Measurements from ENCODE around the gene MACROD2.

Gene MACROD2

GRCh38 chr20:15336536-15336935 is 1341.2 kb downstream of the MACROD2 start:
- no peak overlapping the region for H3K27ac ChIP-seq
- DNase-seq (ENCODE audit: low spot score) = no peak
- CTCF ChIA-PET = interaction anchor here (0.7 kb wide), 1 partner anchor 472 kb away, joined by 3 read pairs; no protein-coding TSS in a partner anchor
- POLR2A ChIA-PET (ENCODE audit: low non-redundant PET) = no interaction called here
- no peak for TF ChIP-seq CTCF (conservative IDR thresholded peaks at IDR 0.05; ENCODE audit: low read depth)

GRCh38 chr20:15339264-15339663 is 1343.9 kb downstream of the MACROD2 start:
- POLR2A ChIA-PET (ENCODE audit: low non-redundant PET) = no interaction called here
- no peak for TF ChIP-seq CTCF (conservative IDR thresholded peaks at IDR 0.05; ENCODE audit: low read depth)
- H3K27ac ChIP-seq = no peak overlapping the region
- CTCF ChIA-PET = no interaction called here
- DNase-seq (ENCODE audit: low spot score) = no peak

GRCh38 chr20:15342991-15343523 is 1347.7 kb downstream of the MACROD2 start:
- no peak for TF ChIP-seq CTCF (conservative IDR thresholded peaks at IDR 0.05; ENCODE audit: low read depth)
- no peak for DNase-seq (ENCODE audit: low spot score)
- H3K27ac ChIP-seq = no peak overlapping the region
- ChIA-PET CTCF (no interaction called here), POLR2A (ENCODE audit: low non-redundant PET) (no interaction called here)

- no peak overlapping the region for H3K27ac ChIP-seq
- TF ChIP-seq CTCF (conservative IDR thresholded peaks at IDR 0.05; ENCODE audit: low read depth) = no peak
- DNase-seq (ENCODE audit: low spot score) = no peak
- ChIA-PET POLR2A (ENCODE audit: low non-redundant PET) (no interaction called here), CTCF (no interaction called here)
Observed at GRCh38 chr20:15345287-15345686, 1350.0 kb downstream of the MACROD2 start.

GRCh38 chr20:15346657-15347280 is 1351.5 kb downstream of the MACROD2 start:
- TF ChIP-seq CTCF (conservative IDR thresholded peaks at IDR 0.05; ENCODE audit: low read depth) = no peak
- POLR2A ChIA-PET (ENCODE audit: low non-redundant PET) = no interaction called here
- CTCF ChIA-PET = no interaction called here
- no peak for DNase-seq (ENCODE audit: low spot score)
- H3K27ac ChIP-seq = no peak overlapping the region

- no peak overlapping the region for H3K27ac ChIP-seq
- DNase-seq (ENCODE audit: low spot score) = peak; percentile 41
- TF ChIP-seq CTCF (conservative IDR thresholded peaks at IDR 0.05; ENCODE audit: low read depth) = no peak
- POLR2A ChIA-PET (ENCODE audit: low non-redundant PET) = no interaction called here
- CTCF ChIA-PET = interaction anchor here (0.6 kb wide), 1 partner anchor 179 kb away, joined by 3 read pairs; no protein-coding TSS in a partner anchor
Observed at GRCh38 chr20:15359056-15359455, 1363.7 kb downstream of the MACROD2 start.
